Middle frontal gyrus (tissue), 1 donor: ENCODE results near the gene NSMF.
"Not testable (repeated sequence)": the region's sequence is repeated elsewhere in the genome, so short reads cannot be mapped to it uniquely, and the experiment has no call there.

Experiments
- DNase-seq: peaks from one replicate; pipeline ENCODE4 v3.0.0-alpha.2; 2015; ENCODE audit warnings: low spot score; ENCODE audit errors: extremely low spot score

NSMF gene

GRCh38 chr9:137458194-137459151, 661 bp downstream of the NSMF start:
- DNase-seq, result no peak

GRCh38 chr9:137457406-137458193, 1.5 kb downstream of the NSMF start:
- no peak for DNase-seq

- DNase-seq, result no peak
These were observed 2.2 kb downstream of the NSMF start for GRCh38 chr9:137456864-137457405.

- no peak for DNase-seq
These were observed 2.9 kb downstream of the NSMF start for GRCh38 chr9:137456061-137456863.

- no peak for DNase-seq
These were observed 3.7 kb downstream of the NSMF start for GRCh38 chr9:137455359-137455991.

- DNase-seq, result no peak
These were observed 4.4 kb downstream of the NSMF start for GRCh38 chr9:137454597-137455358.

- DNase-seq, result no peak
These were observed 5.0 kb downstream of the NSMF start for GRCh38 chr9:137454145-137454596.

- no peak for DNase-seq
These were observed 5.5 kb downstream of the NSMF start for GRCh38 chr9:137453643-137454081.

GRCh38 chr9:137452761-137453642, 6.1 kb downstream of the NSMF start:
- no peak for DNase-seq

GRCh38 chr9:137452006-137452760, 7.0 kb downstream of the NSMF start:
- no peak for DNase-seq

GRCh38 chr9:137451264-137452005, 7.7 kb downstream of the NSMF start:
- DNase-seq, result not testable (repeated sequence)

GRCh38 chr9:137450539-137451222, 8.5 kb downstream of the NSMF start:
- not testable (repeated sequence) for DNase-seq

GRCh38 chr9:137449931-137450538, 9.1 kb downstream of the NSMF start:
- DNase-seq, result no peak

- DNase-seq, result no peak
These were observed 9.9 kb downstream of the NSMF start for GRCh38 chr9:137449081-137449844.

GRCh38 chr9:137448602-137448962, 10.6 kb downstream of the NSMF start:
- no peak for DNase-seq
